ENCODE results near the gene ACAP3. TPM values are rescaled to one million over a fixed set of nuclear protein-coding genes. Genes with fewer than 3 reads are reported as not detected.

Gene ACAP3
- total RNA-seq, 3 donors from 2014 or later: 42.1 to 76.9 (median 44.8) TPM

GRCh38 chr1:1292851-1293250 is 14.9 kb downstream of the ACAP3 start:
- H3K4me3 ChIP-seq: no peak overlapping the region
- ATAC-seq (no peak), DNase-seq (no peak)
- H3K4me1 ChIP-seq (ENCODE audit: low read depth): peaks cover 12% of the 10 kb centered on the region
- intact Hi-C loops (cut with DNase I, micrococcal nuclease): no loop called here
- H3K36me3 ChIP-seq (ENCODE audit: low read depth): no peaks in the 10 kb centered on the region
- no peaks in the 10 kb centered on the region for H3K9me3 ChIP-seq
- no peak for TF ChIP-seq CTCF (IDR thresholded peaks at IDR 0.05)

- Histone ChIP-seq H3K9me3 (no peaks in the 10 kb centered on the region), H3K4me3 (no peak overlapping the region), H3K4me1 (ENCODE audit: low read depth) (peaks cover 12% of the 10 kb centered on the region), H3K36me3 (ENCODE audit: low read depth) (no peaks in the 10 kb centered on the region)
- intact Hi-C loops (cut with DNase I, micrococcal nuclease): no loop called here
- no peak for DNase-seq
- ATAC-seq: no peak
- TF ChIP-seq CTCF (IDR thresholded peaks at IDR 0.05): no peak
Measured at GRCh38 chr1:1292442-1292779, 15.3 kb downstream of the ACAP3 start.

- no peaks in the 10 kb centered on the region for H3K36me3 ChIP-seq (ENCODE audit: low read depth)
- peak; percentile 35 for TF ChIP-seq CTCF (IDR thresholded peaks at IDR 0.05)
- H3K9me3 ChIP-seq: no peaks in the 10 kb centered on the region
- DNase-seq (peak in 2 of 3 donors; percentile 85 to 88), ATAC-seq (peak; percentile 87)
- intact Hi-C loops (cut with DNase I, micrococcal nuclease): no loop called here
- H3K4me3 ChIP-seq: no peak overlapping the region
- H3K4me1 ChIP-seq (ENCODE audit: low read depth): peaks cover 12% of the 10 kb centered on the region
Measured at GRCh38 chr1:1291548-1292441, 15.9 kb downstream of the ACAP3 start.

- peak; percentile 56 for ATAC-seq
- Histone ChIP-seq H3K4me1 (ENCODE audit: low read depth) (peaks cover 12% of the 10 kb centered on the region), H3K4me3 (no peak overlapping the region), H3K36me3 (ENCODE audit: low read depth) (no peaks in the 10 kb centered on the region), H3K9me3 (no peaks in the 10 kb centered on the region)
- peak in 2 of 3 donors; percentile 42 to 67 for DNase-seq
- no peak for TF ChIP-seq CTCF (IDR thresholded peaks at IDR 0.05)
- intact Hi-C loops (cut with DNase I, micrococcal nuclease): no loop called here
Measured at GRCh38 chr1:1291023-1291528, 16.7 kb downstream of the ACAP3 start.

GRCh38 chr1:1290238-1290731 is 17.4 kb downstream of the ACAP3 start:
- H3K4me3 ChIP-seq: no peak overlapping the region
- peak; percentile 66 for TF ChIP-seq CTCF (IDR thresholded peaks at IDR 0.05)
- intact Hi-C loops (cut with DNase I, micrococcal nuclease): no loop called here
- no peaks in the 10 kb centered on the region for H3K9me3 ChIP-seq
- peaks cover 18% of the 10 kb centered on the region for H3K4me1 ChIP-seq (ENCODE audit: low read depth)
- DNase-seq (peak in 2 of 3 donors; percentile 82 to 87), ATAC-seq (peak; percentile 67)
- H3K36me3 ChIP-seq (ENCODE audit: low read depth): no peaks in the 10 kb centered on the region

Measured in mucosa of descending colon (tissue), 3 donors.